Activated naive CD8-positive, alpha-beta T cell treated with anti-CD3 and anti-CD28 coated beads, Interleukin-2, amount 50 U/mL, for 16 hours (primary cell): ENCODE data around the gene ALDH1A3.

Experiments
- DNase-seq: peaks from one replicate; pipeline ENCODE4 v3.0.0-alpha.2; 2020; ENCODE audit warnings: low read depth, low spot score

Gene ALDH1A3

GRCh38 chr15:100881573-100882336 lies 2.1 kb downstream of the ALDH1A3 start:
- no peak for DNase-seq

GRCh38 chr15:100885116-100885515 lies 5.5 kb downstream of the ALDH1A3 start:
- DNase-seq: no peak

DNA sequence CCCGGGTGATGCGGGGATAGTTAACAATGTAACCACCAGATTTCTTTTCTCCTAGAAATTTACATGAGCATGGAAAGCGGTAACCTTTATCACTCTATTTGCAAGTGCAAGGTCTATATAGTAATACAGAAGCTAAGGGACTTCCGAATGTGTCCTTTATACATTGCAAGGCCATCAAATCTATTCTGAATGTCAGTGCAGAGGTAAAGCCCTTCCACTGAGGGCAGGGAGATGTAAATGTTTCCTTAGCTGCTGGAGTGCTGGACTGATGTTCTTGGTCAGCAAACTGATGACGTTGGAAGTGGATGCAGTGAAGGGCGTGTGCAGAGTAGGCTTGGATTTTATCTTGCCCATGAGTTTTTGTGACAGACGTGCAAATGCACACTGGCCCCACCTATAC lies 6.2 kb downstream of the ALDH1A3 start:
- DNase-seq: no peak

DNA sequence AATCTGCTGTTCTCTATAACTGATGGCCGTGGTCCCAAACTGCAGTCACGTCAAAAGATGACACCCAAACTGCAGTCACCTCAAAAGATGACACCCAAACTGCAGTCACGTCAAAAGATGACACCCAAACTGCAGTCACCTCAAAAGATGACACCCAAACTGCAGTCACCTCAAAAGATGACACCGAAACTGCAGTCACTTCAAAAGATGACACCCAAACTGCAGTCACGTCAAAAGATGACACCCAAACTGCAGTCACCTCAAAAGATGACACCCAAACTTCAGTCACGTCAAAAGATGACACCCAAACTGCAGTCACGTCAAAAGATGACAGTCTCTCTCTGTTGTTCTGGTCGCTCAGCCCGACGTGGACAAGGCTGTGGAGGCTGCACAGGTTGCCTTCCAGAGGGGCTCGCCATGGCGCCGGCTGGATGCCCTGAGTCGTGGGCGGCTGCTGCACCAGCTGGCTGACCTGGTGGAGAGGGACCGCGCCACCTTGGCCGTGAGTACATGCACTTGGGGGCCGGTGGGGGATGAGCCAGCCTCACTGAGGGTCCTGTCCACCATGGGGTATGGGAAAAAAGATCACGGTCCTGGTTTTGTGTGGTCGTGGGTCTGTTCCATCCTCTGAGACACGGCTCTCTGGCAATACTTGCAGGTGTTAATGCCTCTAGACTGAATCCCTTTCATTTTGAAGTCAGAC lies 7.7 kb downstream of the ALDH1A3 start:
- no peak for DNase-seq

GRCh38 chr15:100889385-100890050 lies 9.9 kb downstream of the ALDH1A3 start:
- no peak for DNase-seq

DNA sequence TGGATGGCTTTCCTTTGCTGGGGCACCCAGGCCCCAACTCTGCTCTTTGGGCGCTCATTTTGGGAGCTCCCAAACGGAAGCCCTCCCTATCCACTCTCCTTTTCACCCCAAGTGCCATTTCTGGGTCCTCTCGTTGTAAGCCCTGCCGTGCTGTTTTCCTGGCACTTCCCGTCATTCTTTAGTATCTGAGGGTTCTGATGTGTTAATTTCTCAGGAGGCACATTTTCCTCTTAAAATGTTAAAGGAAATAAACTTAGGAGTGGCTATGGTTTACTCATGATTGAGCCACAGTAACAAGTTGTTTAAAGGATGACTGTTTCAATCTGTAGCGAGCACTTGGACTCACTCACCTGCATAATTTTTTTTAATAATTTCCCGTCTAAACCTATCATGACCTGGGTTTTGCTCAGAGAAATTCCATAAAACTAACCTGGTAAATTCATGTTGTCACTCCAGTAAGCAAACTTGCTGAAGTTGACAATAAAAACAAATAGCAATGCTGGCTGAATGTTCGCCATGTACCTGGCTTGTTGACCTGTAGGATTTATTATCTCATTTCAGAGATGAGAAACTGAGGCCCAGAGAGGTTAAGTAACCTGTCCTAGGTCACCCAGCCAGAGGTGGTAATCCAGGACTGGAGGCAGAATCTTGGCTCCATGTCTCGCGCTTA lies 10.6 kb downstream of the ALDH1A3 start:
- DNase-seq: no peak

DNA sequence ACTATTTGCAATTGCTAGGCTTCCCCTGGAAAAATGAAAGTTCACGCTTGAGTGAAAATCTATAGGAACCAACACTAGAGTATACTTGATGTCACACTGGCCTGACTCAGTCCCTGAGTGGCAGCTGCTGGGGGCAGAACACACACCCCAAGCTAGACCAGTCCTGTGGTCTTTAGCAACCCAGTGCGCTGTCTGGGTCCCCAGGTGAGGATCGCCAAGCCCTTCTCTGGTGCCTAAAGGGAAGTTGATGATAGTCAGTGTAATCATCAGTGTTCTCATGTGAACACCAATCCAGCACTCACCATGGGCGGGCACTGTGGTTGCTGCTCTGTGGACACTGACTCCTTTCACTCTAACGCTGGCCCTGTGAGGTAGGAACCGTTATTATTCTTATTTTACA lies 11.2 kb downstream of the ALDH1A3 start:
- DNase-seq: no peak

GRCh38 chr15:100891307-100892012 lies 11.8 kb downstream of the ALDH1A3 start:
- no peak for DNase-seq

DNA sequence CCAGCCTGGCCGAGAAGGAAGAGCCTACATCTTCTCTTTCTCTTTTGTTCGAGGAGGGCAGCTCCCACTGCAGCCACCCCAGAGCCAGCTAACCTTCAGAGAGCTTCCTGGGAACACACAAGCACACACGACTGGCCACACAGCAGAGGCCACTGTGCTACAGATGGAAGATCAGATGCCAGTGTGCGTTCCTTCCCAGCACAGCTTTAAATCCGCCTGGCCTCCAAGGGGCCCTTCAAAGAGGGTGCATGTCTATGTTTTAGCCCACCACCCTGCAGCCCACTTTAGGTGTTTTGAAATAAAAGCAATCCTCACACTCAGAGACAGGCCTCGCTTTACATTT lies 12.4 kb downstream of the ALDH1A3 start:
- no peak for DNase-seq

- DNase-seq: no peak
Measured at GRCh38 chr15:100893261-100893963, 13.8 kb downstream of the ALDH1A3 start.

- no peak for DNase-seq
Measured at GRCh38 chr15:100893964-100894295, 14.3 kb downstream of the ALDH1A3 start.

DNA sequence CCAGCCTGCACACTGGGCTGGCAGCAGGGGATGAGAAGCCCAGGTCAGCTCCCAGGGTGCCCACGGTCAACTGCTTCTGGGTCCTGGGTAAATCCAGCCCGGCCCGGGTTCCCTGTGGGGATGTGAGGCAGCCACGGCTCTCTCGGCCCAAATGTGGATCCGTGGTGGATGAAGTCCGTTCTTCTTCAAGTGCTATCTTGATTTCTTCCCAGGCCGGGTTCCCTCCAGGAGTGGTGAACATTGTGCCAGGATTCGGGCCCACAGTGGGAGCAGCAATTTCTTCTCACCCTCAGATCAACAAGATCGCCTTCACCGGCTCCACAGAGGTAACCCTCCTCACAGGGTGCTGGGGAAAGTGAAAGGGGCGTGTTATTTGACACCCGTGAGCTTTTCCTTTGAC lies 16.1 kb downstream of the ALDH1A3 start:
- no peak for DNase-seq

DNA sequence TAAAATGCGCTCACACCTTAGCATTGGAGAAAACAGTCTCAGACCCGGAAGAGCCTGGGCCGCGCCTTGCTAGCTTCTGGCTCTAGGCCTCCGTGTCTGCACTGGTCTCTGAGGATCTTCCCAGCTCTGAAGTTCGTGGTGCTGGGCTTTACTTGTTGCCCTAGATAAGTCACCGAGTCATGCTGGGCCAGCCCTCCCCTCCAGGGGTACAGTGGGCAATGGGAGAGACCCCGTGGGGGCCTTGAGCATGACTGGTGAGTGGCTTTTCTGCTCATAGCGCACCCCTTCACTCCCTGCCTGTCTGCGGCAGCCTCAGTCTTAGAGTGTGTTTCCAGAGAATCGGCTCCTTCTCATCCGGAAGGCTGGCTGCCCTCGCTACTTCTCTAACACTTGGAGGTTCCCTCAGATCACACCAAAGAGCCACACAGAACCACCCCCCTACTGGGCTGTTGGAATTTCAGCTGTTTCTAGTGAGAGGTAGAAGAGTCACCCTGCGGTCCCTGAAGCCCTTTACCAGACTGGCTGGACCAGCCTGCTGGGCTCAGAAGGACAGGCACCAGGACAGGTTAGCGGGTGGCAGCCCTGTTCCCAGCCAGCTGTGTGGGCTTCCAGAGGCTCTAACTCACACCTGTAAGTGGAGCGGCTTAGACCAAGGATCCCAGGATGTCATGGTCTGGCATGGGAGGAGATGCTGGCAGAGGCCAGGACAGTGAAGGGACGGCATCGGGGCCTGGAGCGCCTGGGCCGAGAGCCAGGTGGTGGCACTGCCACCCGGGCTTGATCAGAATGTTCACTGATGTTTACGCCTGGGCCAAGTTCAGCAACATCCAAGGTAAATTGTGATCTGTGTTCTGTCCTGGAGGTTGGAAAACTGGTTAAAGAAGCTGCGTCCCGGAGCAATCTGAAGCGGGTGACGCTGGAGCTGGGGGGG lies 17.9 kb downstream of the ALDH1A3 start:
- DNase-seq: no peak

DNA sequence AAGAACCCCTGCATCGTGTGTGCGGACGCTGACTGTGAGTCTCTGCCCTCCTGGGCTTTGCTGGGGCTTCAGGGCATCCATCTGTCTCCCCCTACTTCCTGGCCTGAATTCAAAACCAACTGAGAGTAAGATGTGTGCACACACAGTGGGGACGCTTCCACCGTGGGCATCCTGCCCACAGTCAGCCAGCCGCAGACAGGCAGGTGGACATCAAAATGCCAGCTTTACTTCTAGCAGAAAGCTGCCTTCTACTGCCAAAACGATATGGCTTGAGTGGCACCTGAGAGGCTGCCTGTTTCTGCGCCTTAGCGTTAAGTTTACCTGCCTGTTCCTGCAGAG lies 18.5 kb downstream of the ALDH1A3 start:
- DNase-seq: no peak

GRCh38 chr15:100898661-100899462 lies 19.2 kb downstream of the ALDH1A3 start:
- DNase-seq: no peak

DNA sequence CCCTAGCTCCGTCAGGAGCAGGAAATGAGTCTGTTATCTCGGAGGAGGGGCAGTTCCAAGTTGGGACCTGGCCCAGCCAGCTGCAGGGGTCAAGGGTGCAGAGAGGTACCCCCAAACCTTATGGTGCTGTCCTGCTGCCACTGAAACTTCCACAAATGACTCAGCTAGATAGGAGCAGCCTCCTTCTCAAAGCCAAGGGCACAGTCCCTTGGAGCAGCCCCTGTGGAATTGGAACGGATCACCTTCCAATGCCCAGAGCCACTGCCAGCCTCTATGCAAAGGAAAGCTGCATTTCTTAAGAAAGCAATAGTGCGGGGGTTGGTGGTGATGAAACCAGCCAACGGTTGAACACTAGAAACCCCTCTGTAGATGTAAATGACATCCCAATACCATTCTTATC lies 20.0 kb downstream of the ALDH1A3 start:
- no peak for DNase-seq

GRCh38 chr15:100900136-100900794 lies 20.6 kb downstream of the ALDH1A3 start:
- no peak for DNase-seq

GRCh38 chr15:100900795-100901169 lies 21.2 kb downstream of the ALDH1A3 start:
- DNase-seq: no peak

DNA sequence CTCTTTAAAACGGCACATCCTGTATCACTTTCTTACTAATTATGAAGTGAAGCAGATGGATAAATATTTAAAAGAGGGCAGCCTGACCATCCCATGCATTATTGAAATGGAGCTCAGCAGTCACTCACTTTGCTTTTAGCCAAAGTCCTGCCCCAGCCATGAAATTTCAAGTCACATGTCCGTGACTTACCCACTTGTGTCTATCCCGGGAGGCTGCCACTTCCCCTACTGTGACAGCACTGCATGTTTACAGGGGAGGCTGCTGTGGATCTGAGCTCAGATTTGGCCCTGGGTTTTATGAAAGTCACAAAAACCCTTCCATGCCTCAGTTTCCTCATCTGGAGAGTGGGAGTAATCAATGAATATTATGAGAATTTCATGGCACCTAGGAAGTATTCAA lies 21.7 kb downstream of the ALDH1A3 start:
- DNase-seq: no peak
